ENCODE data around the gene WDR91.

Gene WDR91

DNA sequence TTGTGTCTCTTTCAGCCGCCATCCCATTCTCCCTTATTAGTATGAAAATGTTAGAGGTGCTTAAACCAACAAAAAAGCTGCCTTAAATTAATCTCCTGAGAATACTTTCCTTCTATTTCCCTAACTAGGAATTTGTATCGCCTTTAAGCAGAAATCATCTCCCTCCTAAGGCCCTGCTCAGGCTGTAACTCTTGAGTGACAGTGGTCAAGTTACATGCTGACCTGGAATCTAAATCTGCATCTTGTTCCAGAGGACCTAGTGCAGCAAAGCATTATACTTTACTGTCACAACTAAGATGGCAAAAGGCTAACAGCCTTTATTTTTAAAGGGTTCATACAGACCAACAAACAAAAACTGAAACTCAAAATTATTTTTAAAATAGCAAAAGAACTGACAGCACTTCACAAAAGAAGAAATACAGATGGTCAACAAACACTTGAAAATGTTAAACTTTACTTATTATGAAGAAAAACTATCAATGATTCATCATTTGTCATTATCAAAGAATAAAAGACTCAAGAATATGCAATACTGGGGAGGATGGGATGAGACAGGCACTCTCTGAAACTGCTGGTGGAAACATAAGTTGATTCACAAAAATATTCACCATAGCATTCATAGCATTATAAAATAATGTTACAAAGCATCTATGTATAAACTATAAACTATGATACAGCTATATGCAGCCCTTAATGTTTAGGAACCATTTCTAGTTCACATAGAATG, 51.8 kb downstream of the WDR91 start:
- peaks cover 74% of the 10 kb centered on the region for H3K36me3 Mint-ChIP-seq (ENCODE audit: low read depth)

DNA sequence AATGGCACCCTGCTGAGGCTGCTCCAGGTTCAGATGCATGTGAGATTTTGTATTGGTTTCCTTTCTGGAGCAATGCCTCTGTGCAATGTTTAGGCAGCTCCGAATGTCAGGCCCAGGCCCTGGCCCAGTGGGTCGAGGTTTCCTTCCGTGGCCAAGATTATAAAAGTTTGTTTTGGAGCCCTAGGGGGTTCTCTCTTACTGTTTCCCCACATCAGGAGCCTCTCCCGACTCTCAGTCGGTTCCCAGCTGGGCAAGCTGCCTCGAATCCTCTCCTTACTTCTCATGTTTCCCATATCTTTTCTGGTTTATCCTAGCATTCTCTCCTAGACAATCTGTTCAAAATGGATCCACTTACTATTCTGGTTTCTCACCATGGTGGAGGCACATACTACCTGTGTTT, 52.5 kb downstream of the WDR91 start:
- Mint-ChIP-seq H3K36me3 (ENCODE audit: low read depth) (peaks cover 78% of the 10 kb centered on the region), H3K4me3 (no peak overlapping the region), H3K27ac (peak overlapping the region; percentile 64), H3K4me1 (ENCODE audit: low read depth) (peaks cover 36% of the 10 kb centered on the region), H3K27me3 (ENCODE audit: low read depth) (no peaks in the 10 kb centered on the region), H3K9me3 (peaks cover 47% of the 10 kb centered on the region)

More for the DNA sequence above, 51.8 kb downstream of the WDR91 start:
- Mint-ChIP-seq H3K27ac (peak overlapping the region; percentile 57), H3K27me3 (ENCODE audit: low read depth) (no peaks in the 10 kb centered on the region), H3K9me3 (peaks cover 40% of the 10 kb centered on the region), H3K4me1 (ENCODE audit: low read depth) (peaks cover 33% of the 10 kb centered on the region), H3K4me3 (peak overlapping the region; percentile 38)

DNA sequence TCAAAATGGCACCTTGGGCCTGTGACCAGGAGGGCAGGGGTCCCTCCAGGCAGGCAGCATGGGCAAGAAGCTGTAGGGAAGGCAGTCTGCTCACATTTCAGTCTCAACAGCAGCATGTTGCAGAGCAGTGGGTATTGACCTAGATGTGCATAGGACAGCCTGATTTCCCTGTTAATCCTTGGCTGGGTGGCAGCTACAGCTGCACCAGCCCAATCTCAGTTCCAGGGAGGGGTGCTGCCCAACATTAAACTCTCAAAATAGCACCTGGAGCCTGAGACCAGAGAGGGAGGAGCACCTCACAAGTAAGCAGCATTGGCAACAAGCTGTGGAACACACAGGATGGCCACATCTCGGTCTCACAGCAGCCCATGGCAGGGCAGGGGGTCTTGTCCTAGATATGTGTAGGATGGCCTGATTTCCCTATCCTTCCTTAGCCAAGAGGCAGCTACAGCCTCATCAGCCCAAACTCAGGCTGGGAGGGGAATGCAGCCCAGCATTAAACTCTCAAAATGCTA, 53.1 kb downstream of the WDR91 start:
- H3K4me1 Mint-ChIP-seq (ENCODE audit: low read depth), result peaks cover 38% of the 10 kb centered on the region
- H3K27ac Mint-ChIP-seq, result no peak overlapping the region
- H3K9me3 Mint-ChIP-seq, result peaks cover 51% of the 10 kb centered on the region
- H3K27me3 Mint-ChIP-seq (ENCODE audit: low read depth), result no peaks in the 10 kb centered on the region
- H3K36me3 Mint-ChIP-seq (ENCODE audit: low read depth), result peaks cover 85% of the 10 kb centered on the region
- no peak overlapping the region for H3K4me3 Mint-ChIP-seq

DNA sequence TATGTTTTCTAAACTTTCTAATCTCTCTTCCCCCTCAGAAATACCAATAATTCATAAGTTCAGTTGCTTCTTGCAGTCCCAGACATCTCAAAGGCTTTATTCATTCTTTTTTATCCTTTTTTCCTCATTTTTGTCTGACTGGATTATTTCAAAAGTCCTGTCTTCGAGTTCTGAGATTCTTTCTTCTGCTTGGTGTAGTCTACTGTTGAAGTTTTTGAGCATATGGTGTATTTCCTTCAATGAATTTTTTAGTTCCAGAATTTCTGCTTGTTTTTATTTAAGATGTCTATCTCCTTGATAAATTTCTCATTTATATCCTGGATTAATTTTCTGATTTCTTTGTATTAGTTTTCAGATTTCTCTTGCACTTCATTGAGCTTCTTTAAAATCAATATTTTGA, 55.0 kb downstream of the WDR91 start:
- Mint-ChIP-seq H3K36me3 (ENCODE audit: low read depth) (peaks cover 82% of the 10 kb centered on the region), H3K9me3 (peaks cover 49% of the 10 kb centered on the region), H3K4me1 (ENCODE audit: low read depth) (peaks cover 46% of the 10 kb centered on the region), H3K4me3 (no peak overlapping the region), H3K27me3 (ENCODE audit: low read depth) (no peaks in the 10 kb centered on the region), H3K27ac (no peak overlapping the region)

DNA sequence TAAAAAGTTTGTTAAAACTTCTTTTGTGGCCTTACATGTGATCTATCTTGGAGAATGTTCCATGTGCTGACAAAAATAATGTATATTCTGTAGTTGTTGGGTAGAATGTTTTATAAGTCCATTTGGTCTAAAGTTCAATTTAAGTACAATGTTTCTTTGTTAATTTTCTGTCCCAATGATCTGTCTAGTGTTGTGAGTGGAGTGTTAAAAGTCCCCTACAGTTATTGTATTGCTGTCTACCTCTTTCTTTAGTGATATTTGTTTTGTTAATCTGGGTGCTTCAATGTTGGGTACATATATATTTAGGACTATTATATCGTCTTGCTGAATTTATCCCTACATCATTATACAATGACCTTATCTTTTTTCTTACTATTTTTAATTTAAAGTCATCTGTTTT, 56.6 kb downstream of the WDR91 start:
- Mint-ChIP-seq H3K27me3 (ENCODE audit: low read depth) (no peaks in the 10 kb centered on the region), H3K9me3 (peaks cover 49% of the 10 kb centered on the region), H3K36me3 (ENCODE audit: low read depth) (peaks cover 79% of the 10 kb centered on the region), H3K4me3 (no peak overlapping the region), H3K27ac (no peak overlapping the region), H3K4me1 (ENCODE audit: low read depth) (peaks cover 46% of the 10 kb centered on the region)

DNA sequence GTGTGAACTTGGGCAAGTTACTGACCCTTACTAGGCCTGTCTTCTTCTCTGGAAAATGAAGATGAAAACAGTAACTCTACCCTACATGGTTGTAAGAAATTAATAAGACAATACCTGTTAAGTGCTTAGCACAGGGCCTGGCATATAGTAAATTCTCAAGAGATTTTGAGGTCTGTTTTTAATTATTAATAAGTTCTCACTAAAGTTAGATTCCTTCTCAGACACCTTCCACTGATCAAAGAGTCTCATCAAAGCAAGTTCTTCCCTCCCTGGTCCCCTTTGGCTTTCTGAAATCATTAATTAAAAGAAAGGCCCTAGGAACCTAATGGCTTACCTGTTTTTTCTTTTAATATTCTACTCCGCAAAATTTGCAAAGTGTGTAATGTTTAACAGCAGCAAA, 58.9 kb downstream of the WDR91 start:
- Mint-ChIP-seq H3K36me3 (ENCODE audit: low read depth) (peaks cover 68% of the 10 kb centered on the region), H3K4me1 (ENCODE audit: low read depth) (peaks cover 50% of the 10 kb centered on the region), H3K27ac (no peak overlapping the region), H3K9me3 (peaks cover 41% of the 10 kb centered on the region), H3K27me3 (ENCODE audit: low read depth) (no peaks in the 10 kb centered on the region), H3K4me3 (no peak overlapping the region)

DNA sequence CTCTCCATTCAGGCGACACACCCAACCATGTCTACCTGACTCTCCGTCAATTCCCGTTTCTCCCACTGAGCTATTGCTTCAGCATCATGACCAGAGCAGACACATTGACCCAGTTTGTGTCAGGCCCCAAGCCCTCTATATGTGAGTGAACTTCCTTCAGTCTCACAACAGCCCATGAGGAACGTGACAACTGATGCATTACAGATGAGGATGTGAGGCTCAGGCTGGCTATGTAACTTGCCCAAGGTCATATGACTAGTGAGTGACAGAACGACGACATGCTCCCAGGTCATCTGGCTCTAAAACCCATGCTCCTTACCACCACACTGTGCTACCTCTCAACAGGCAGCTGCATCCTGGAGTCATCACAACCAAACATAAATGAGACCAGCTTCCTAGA, 59.8 kb downstream of the WDR91 start:
- Mint-ChIP-seq H3K27me3 (ENCODE audit: low read depth) (no peaks in the 10 kb centered on the region), H3K4me3 (peak overlapping the region; percentile 71), H3K27ac (peak overlapping the region; percentile 5), H3K9me3 (peaks cover 34% of the 10 kb centered on the region), H3K4me1 (ENCODE audit: low read depth) (peaks cover 57% of the 10 kb centered on the region), H3K36me3 (ENCODE audit: low read depth) (peaks cover 59% of the 10 kb centered on the region)

DNA sequence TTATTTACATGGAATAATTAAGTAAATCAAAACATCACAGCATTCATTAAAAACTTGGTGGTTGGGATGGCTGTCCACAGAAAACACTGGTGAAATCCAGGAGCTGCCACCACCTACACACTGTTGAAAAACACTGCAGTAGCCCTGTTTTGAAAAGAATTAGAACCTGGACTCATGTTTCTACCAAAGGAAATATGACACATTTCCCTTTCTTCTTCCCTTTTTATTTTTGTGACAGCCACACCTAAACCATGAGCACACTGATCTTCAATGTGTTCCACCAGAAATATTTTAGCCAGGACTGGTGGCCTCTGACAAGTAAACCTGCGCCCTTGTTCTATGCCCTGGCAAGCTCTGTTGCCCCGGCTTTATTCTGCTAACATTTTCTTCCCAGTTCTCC, 60.2 kb downstream of the WDR91 start:
- H3K4me1 Mint-ChIP-seq (ENCODE audit: low read depth), result peaks cover 59% of the 10 kb centered on the region
- H3K36me3 Mint-ChIP-seq (ENCODE audit: low read depth), result peaks cover 55% of the 10 kb centered on the region
- H3K27ac Mint-ChIP-seq, result peak overlapping the region; percentile 5
- peak overlapping the region; percentile 84 for H3K4me3 Mint-ChIP-seq
- H3K27me3 Mint-ChIP-seq (ENCODE audit: low read depth), result no peaks in the 10 kb centered on the region
- peaks cover 30% of the 10 kb centered on the region for H3K9me3 Mint-ChIP-seq

DNA sequence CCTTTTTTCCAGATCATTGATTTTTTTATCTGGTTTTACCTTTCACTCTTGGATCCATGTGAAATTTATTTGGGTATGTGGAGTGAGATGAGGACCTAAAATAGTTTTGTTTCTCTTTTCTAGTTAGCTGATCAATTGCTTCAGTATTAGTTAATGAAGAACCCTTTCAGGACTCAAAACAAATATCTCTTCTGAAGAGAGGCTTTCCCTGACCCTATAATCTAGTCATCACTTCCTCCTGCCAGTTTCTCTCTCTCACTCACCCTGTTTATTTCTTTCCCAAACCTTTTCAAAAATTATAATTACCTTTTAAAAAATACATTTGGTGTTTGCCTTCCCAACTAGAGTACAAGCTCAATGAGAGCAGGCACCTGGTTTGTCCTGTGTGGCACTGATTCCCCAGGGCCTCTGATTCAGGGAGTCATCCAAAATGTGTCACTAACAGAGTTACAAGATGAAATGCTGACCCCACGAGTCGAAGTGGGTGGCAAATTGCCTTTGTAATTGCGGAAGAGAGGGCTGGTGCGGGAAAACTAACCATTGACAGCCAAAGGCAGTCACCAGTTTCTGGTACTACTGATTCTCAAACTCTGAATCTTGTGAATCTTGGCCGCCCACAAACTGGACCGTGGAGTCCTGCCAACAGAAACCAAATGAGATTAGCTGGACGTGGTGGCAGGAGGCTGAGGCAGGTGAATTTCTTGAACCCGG, 61.1 kb downstream of the WDR91 start:
- H3K27me3 Mint-ChIP-seq (ENCODE audit: low read depth), result no peaks in the 10 kb centered on the region
- H3K27ac Mint-ChIP-seq, result peak overlapping the region; percentile 5
- peaks cover 65% of the 10 kb centered on the region for H3K4me1 Mint-ChIP-seq (ENCODE audit: low read depth)
- peak overlapping the region; percentile 84 for H3K4me3 Mint-ChIP-seq
- peaks cover 23% of the 10 kb centered on the region for H3K9me3 Mint-ChIP-seq
- peaks cover 49% of the 10 kb centered on the region for H3K36me3 Mint-ChIP-seq (ENCODE audit: low read depth)

DNA sequence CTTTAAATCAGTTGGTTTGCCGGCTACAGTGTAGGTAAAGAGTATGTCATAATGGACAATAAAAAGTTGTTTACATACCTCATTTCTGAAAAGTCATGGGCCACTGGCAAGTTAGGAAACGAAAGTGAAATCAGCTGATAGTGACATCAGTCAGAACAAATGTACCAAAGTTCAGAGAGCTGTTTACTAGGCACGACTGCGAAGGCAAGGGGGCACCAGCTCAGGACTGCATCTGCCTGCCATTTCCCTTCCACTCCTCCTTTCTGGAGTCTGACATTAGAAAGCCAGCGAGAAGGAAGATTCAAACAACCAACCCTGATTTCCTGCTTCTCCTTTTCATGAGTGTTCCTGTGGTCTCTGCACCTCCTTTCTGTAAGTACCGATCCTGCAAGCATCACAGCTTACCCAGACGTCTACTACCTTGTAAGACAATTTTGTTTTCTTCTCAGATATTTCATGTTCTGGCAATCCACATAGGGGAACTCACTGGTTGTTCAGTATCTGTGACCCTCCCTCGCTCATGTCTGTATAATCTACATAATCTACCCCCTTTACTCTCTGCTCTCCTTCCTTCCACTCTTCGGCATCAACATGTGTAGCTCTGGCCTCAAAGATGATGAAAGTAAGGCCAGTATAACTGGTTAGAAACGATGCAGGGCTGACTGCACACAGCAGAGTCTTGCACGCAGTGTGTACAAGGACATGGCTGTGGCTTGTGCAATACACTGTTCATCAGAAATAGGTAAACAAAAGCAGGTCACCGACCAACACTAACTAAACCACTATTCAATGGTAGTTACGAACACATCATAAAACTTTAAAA, 63.2 kb downstream of the WDR91 start, which contains the start of gene TMEM140:
Gene TMEM140 (plus strand): TSS at position 174 of the 823 bp plus-strand sequence. CDS start 16,370 bp downstream, outside the sequence.
- Mint-ChIP-seq H3K27ac (peak within 1 kb of the TSS; percentile 92), H3K4me1 (ENCODE audit: low read depth) (peaks cover 57% of the 10 kb centered on the region), H3K9me3 (peaks cover 5% of the 10 kb centered on the region), H3K4me3 (peak within 1 kb of the TSS; percentile 84), H3K27me3 (ENCODE audit: low read depth) (no peaks in the 10 kb centered on the region), H3K36me3 (ENCODE audit: low read depth) (peaks cover 33% of the 10 kb centered on the region)

DNA sequence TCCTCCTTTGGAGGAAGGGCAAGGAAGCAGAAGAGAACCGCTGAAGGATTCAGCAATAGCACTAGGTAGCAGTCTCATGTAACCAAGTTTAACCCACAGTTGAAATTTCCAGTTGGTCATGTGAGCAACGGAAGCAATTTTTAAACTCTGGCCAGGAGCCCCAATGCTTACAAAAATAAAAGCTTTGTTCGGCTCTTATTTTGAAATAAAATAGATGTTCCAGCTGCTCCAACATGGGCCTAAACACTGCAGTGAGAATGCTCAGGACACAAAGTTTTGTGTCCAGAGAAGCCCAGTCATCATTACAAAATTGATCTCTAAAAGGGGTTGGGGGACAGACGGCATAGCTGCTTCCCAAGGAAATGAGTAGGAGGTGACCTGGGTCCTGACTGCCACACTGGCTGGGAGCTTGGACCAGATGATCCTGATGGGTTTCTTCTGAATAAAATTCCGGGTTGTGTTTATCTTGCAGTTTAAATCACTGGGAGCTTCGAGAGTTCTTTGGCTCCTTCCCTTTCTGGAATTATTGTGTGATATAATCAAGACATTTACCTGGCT, 63.9 kb downstream of the WDR91 start:
- H3K27ac Mint-ChIP-seq, result peak overlapping the region; percentile 92
- H3K36me3 Mint-ChIP-seq (ENCODE audit: low read depth), result peaks cover 26% of the 10 kb centered on the region
- no peaks in the 10 kb centered on the region for H3K9me3 Mint-ChIP-seq
- H3K27me3 Mint-ChIP-seq (ENCODE audit: low read depth), result no peaks in the 10 kb centered on the region
- H3K4me3 Mint-ChIP-seq, result peak overlapping the region; percentile 84
- H3K4me1 Mint-ChIP-seq (ENCODE audit: low read depth), result peaks cover 54% of the 10 kb centered on the region

DNA sequence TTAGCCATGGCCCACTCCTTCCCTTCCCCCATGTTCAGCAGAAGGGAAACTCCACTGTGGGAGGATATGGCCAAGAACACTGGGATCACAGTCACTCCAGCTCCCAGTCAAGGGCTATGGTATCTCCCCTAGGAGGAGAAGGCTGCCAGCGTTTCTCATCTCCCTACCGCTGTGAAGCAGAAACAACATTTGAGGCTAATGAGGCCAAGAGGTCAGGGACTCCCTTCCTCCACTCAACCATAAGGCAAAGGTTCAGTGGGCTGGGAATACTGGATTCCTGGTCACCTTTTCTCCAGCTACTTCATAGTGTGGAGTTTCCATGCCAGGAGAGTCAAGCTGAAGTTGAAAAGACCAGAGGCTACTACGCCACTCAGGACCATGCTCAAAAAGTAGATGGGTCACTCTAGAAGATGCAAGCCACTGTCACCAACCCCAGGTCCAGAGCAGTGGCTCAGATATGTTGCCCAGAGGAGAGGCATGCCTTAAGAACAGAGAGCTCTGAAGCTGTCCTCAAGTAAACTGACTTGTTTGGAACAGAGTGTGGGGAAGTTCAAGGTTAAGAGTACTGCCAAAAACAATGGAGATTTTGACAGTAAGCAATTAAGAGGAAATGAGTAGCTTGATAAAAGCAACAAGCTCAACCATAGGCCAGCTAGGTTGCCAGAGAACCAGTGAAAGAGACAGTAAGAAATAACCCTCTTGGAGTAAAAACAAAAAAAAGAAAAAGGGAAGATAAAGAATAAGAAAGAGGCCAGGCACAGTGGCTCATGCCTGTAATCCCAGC, 67.2 kb downstream of the WDR91 start:
- no peak overlapping the region for H3K27ac Mint-ChIP-seq
- H3K4me3 Mint-ChIP-seq, result no peak overlapping the region
- peaks cover 10% of the 10 kb centered on the region for H3K27me3 Mint-ChIP-seq (ENCODE audit: low read depth)
- peaks cover 9% of the 10 kb centered on the region for H3K36me3 Mint-ChIP-seq (ENCODE audit: low read depth)
- peaks cover 29% of the 10 kb centered on the region for H3K4me1 Mint-ChIP-seq (ENCODE audit: low read depth)
- peaks cover 12% of the 10 kb centered on the region for H3K9me3 Mint-ChIP-seq

All from T-helper 1 cell treated with Interleukin-12 subunit alpha and Interleukin-12 subunit beta and Interleukin-4 antibody, amounts not matched to agents 30 μg/mL and 1 μg/mL, for 36 hours (primary cell).